ENCODE data around the gene RACK1.
"Not testable (repeated sequence)": the region's sequence is repeated elsewhere in the genome, so short reads cannot be mapped to it uniquely, and the experiment has no call there.

The RACK1 gene

DNA sequence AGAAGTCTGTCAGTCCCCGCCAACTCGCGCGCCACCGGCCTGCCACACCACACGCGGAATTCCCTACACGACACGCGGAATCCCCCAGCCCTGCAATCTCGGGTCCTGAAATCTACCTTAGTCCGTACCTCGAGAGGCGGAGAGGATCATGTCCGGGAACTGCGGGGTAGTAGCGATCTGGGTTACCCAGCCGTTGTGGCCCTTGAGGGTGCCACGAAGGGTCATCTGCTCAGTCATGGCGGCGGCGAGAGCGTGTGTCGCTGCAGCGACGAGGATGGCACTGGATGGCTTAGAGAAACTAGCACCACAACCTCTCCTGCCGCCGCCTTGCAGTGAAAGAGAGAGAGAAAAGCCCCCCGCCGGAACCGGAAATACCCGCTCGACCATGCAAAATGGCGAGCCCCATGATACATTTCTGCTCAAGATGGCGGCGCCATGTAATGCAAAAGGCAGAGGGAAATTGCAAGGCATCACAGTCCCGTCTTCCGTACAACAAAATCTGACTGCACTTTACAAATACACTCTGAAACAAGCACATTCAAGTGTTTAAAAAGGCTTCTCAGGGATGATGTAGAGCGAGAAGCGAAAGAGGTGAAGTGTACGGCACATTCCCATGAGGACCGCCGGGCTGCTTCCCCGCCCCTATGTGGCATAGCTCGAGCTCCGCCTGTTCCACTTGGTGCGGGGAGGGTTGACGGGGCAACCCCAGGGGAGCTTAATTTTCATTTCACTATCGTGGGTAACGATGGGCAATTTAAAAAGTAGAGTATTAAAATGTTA, at the start of gene RACK1:
Gene RACK1, minus strand, starts transcription at position 343 of the 780 bp plus-strand sequence. Its CDS starts 106 bp downstream, at position 237.
- CTCF ChIA-PET: interaction anchor here (1.0 to 2.7 kb wide), 3 partner anchors 19 to 59 kb away, joined by 3 to 10 read pairs (median 3); no protein-coding TSS in a partner anchor
- peak; percentile 94 for DNase-seq
- H3K4me3 Mint-ChIP-seq: peak within 1 kb of the TSS; percentile 98
- H3K9me3 Mint-ChIP-seq: no peaks in the 10 kb centered on the region
- H3K4me1 Mint-ChIP-seq: peaks cover 75% of the 10 kb centered on the region
- no peaks in the 10 kb centered on the region for H3K27me3 Mint-ChIP-seq
- peaks cover 49% of the 10 kb centered on the region for H3K36me3 Mint-ChIP-seq
- H3K27ac Mint-ChIP-seq: peak within 1 kb of the TSS; percentile 97

DNA sequence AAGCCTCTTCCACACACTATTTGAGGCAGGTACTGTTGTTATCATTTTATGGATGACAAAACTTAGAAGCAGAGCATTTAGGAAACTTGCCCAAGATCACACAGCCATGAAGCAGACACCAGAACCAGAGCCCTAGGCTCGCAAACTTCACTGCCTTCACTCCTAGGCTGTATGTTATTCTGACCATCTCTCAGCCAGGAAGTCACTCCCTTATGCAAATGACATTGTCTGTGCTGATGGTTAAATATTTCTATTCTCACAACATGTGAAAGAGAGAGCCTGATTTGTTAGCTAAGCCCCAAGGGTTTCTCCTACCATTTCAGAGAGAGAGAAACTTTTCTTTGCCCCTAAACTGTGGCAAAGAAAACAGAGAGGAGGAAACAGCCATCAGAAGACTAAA, 43.6 kb upstream of the RACK1 start:
- CTCF ChIA-PET, H3K4me3 Mint-ChIP-seq, H3K36me3 Mint-ChIP-seq, DNase-seq, H3K9me3 Mint-ChIP-seq, H3K4me1 Mint-ChIP-seq, H3K27ac Mint-ChIP-seq: not testable (repeated sequence)
- H3K27me3 Mint-ChIP-seq: peaks cover 11% of the 10 kb centered on the region

DNA sequence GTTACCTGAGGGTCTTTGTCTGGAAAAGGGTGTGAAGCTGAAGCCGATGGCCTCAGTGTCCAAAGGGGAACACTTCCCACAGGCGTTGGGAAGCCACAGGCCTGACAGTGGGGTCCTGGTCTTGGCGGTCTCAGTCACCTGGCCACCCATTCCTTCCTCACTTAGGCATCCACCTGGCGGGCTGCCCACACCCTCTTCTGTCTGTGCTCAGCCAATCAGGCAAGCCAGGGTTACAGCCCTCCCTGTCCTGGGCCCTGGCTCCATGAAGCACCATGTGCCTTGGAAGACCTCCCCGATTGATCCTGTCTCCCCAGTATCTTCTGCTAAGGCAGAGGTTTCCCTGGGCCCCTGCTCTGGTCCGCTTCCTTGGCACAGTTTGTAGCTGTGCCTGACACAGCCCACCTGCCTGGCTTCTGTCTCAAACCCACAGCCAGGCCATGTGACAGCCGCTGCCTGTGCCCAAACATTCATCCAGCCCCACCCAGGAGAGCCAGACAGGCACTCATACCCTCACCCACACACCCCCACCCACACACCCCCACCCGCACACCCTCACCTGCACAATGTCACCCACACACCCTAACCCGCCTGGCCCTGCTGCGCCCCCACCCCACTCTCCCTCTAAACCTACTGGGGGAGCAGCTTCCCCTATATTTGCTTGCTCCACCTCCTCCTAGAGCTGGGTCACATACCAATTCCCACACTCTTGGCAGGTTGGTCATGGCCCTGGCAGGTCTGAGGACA, 42.4 kb upstream of the RACK1 start:
- CTCF ChIA-PET, H3K36me3 Mint-ChIP-seq, H3K4me1 Mint-ChIP-seq, H3K27ac Mint-ChIP-seq, H3K9me3 Mint-ChIP-seq, DNase-seq, H3K4me3 Mint-ChIP-seq: not testable (repeated sequence)
- H3K27me3 Mint-ChIP-seq: peaks cover 11% of the 10 kb centered on the region

DNA sequence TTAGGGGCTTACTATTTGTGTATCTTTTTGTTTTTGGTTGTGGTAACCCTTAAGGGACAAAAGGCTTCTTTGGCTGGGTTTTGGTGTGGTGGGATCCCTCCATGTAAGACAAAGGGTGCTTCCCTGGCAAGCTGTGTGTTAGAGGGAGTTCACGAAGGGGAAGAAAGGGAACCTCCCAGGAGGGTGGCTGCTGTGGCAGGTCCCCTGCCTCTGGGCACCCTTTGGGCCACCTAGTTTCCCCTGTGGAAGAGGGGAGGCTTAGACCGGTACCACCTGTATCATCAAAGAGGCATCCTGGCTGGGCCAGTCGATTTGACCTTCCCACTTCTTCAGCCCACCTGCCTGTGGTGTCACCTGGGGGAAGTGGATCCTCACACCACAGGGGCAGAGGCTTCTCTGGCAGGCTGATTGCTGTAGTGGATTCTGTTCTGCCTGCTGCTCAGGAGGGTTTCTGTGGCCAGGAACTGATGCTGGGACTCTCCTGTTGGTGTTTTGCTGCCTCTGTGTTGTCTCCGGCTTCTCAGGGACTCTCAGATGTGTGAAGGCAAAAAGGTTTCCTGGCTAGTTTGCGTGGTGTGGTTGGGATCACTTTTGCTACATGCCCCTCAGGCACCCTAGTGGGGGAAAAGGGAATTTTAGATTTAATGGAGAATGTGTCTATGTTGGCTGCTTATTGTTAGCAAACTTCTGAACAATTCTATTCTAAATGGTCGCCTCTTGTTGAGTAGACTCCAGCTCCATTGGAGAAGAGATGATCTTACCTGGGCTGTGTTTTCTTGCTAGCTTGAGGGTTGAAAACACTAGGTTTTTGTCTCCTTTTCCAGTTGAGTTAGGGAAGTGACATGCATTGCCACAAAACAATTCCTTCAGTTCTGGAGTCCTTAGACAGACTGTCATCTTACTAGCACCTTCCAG, 40.4 kb upstream of the RACK1 start:
- H3K36me3 Mint-ChIP-seq, H3K9me3 Mint-ChIP-seq, DNase-seq: not testable (repeated sequence)

DNA sequence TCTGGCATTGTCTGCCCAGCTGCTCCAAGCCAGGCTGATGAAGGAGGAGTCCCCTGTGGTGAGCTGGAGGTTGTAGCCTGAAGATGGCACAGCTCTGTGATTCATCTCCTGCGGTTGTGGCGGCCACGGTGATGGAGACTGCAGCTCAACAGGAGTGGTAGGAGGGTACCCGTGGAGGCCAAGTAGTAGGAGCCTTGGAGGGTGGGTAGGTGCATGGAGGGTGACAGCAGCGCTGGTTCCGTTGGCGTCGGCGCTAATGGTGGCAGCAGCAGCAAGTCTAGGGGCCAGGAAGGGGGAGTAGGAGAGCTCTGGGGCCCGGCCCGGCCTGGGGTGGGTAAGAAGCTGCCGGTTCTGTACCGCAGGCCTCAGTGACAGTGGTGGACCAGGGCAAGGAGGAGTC, 39.6 kb upstream of the RACK1 start:
- no peaks in the 10 kb centered on the region for H3K9me3 Mint-ChIP-seq
- no peak overlapping the region for H3K4me3 Mint-ChIP-seq
- H3K27me3 Mint-ChIP-seq: peaks cover 11% of the 10 kb centered on the region
- peaks cover 4% of the 10 kb centered on the region for H3K4me1 Mint-ChIP-seq
- CTCF ChIA-PET: no interaction called here
- peak overlapping the region; percentile 52 for H3K27ac Mint-ChIP-seq
- no peaks in the 10 kb centered on the region for H3K36me3 Mint-ChIP-seq
- no peak for DNase-seq

More for the DNA sequence above, 40.4 kb upstream of the RACK1 start:
- H3K27me3 Mint-ChIP-seq: peaks cover 11% of the 10 kb centered on the region
- CTCF ChIA-PET, H3K4me1 Mint-ChIP-seq, H3K4me3 Mint-ChIP-seq: not testable (repeated sequence)
- H3K27ac Mint-ChIP-seq: peak overlapping the region; percentile 52

DNA sequence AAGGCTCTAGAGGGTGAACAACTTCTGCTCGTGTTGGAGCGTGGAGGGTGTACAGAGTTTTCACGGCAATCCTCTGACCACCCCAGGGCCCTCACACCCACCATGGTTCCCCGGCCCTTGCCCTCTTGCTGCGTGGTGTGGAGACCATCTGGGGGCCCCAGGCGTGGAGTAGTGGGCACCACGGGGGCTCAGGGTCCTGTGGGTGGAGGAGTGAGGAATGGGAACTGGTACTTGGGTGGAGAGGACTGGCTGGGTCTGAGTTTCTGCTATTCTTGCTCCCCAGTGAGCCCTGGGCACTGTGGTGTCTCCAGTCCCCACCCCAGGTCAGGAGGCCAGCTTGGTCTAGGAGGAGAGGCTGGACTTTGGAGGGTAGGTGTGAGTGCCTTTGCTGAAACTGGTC, 39.2 kb upstream of the RACK1 start:
- H3K9me3 Mint-ChIP-seq: no peaks in the 10 kb centered on the region
- DNase-seq: no peak
- H3K27me3 Mint-ChIP-seq: peaks cover 14% of the 10 kb centered on the region
- no peak overlapping the region for H3K4me3 Mint-ChIP-seq
- no peak overlapping the region for H3K27ac Mint-ChIP-seq
- CTCF ChIA-PET: no interaction called here
- peaks cover 4% of the 10 kb centered on the region for H3K4me1 Mint-ChIP-seq
- no peaks in the 10 kb centered on the region for H3K36me3 Mint-ChIP-seq

DNA sequence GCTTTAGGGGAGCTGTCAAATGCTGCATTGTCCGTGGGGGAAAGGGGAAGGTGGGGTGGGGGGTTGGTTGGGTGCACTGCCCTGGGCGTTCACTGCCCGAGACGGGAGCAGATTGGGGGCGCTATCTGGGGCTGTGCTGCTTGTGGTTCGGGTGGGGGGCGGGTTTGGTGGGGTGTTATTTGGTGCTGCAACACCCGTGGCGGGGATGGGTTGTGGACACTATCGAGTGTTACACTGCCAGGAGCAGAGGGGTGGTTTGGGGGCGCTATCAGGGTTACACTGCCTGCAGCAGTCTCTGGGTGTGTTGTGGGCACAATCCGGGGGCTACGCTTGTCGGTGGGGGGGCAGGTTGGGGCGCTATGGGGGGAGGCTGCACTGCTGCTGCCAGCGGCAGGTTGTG, 38.7 kb upstream of the RACK1 start:
- H3K4me3 Mint-ChIP-seq, H3K27ac Mint-ChIP-seq, H3K4me1 Mint-ChIP-seq, H3K36me3 Mint-ChIP-seq, DNase-seq, H3K9me3 Mint-ChIP-seq, CTCF ChIA-PET: not testable (repeated sequence)
- H3K27me3 Mint-ChIP-seq: peaks cover 16% of the 10 kb centered on the region

DNA sequence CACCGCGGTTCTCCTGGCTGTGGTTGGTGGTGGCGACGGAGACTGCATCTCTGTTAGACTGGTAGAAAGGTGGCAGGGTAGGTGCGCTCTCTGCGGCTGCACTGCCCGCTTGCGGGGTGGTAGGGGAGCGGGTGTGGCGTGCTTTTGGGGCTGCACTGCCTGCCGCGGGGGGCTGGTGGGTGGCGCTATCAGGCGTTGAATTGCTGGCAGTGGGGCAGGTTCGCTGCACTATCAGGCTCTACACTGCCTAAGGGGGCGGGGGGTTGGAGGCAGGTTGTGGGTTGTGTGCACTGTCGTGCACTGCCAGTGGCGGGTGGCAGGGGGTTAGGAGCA, 38.2 kb upstream of the RACK1 start:
- CTCF ChIA-PET: no interaction called here
- Mint-ChIP-seq H3K36me3 (no peaks in the 10 kb centered on the region), H3K4me3 (no peak overlapping the region), H3K27me3 (peaks cover 16% of the 10 kb centered on the region), H3K27ac (no peak overlapping the region), H3K4me1 (no peaks in the 10 kb centered on the region), H3K9me3 (no peaks in the 10 kb centered on the region)
- no peak for DNase-seq

DNA sequence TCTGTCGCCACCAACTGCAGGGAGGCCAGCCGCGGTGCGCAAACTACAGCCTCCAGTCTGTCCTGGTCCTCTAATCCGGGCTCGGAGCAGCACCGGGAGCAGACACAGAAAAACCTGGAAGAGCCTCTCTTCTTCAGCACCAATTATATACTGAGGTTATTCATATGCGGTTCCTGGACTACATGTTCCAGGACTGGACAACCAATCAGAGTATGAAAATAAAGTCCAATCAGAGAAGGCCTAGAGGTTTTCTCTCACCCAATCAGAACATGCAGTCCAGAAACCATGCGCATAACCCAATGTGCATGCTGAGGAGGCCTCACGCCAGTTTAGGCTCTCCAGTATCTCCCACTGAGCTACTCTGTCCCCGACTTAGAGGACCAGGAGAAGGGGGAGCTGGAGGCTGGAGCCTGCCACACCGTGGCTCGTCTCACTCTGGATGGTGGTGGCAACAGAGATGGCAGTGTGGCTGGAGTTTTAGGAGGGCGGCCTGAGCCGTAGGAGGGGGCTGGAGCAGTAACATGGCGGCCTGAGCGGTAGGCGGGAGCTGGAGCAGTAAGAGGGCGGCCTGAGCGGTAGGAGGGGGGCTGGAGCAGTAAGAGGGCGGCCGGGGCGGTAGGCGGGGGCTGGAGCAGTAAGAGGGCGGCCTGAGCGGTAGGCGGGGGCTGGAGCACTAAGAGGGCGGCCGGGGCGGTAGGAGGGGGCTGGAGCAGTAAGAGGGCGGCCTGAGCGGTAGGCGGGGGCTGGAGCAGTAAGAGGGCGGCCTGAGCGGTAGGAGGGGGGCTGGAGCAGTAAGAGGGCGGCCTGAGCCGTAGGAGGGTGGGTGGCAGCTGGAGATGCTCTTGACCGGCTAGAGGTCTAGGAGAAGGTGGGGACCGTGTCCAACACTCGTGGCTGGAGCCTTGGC, 37.6 kb upstream of the RACK1 start:
- Mint-ChIP-seq H3K36me3 (no peaks in the 10 kb centered on the region), H3K27ac (no peak overlapping the region), H3K4me3 (no peak overlapping the region), H3K4me1 (no peaks in the 10 kb centered on the region), H3K9me3 (no peaks in the 10 kb centered on the region), H3K27me3 (peaks cover 16% of the 10 kb centered on the region)
- no peak for DNase-seq
- CTCF ChIA-PET: no interaction called here

DNA sequence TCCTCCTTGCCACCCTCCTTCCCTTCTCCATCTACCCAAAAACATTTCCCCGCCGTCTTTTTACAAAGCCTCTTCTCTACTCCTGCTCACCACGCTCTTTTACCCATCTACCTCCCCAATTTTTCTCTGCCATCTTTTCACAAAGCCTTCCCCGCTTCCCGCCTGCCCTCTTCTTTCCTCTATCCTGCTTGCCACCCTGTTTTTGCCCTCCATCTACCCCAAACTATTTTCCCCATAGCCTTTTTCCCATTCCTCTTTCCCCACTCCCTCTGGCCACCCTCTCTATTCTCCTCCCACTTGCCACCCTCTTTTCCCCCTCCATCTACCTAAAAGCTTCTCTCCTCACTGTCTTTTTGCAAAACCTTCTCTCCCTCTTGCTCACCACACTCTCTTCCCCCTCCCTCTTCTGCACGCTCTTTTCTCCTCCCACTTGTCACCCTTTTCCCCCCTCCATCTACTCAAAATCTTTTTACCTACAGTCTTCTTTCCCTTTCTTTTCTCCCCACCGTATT, 36.6 kb upstream of the RACK1 start:
- no peak overlapping the region for H3K4me3 Mint-ChIP-seq
- no peaks in the 10 kb centered on the region for H3K36me3 Mint-ChIP-seq
- H3K27me3 Mint-ChIP-seq: peaks cover 16% of the 10 kb centered on the region
- CTCF ChIA-PET: no interaction called here
- no peak overlapping the region for H3K27ac Mint-ChIP-seq
- H3K4me1 Mint-ChIP-seq: no peaks in the 10 kb centered on the region
- no peaks in the 10 kb centered on the region for H3K9me3 Mint-ChIP-seq
- no peak for DNase-seq

DNA sequence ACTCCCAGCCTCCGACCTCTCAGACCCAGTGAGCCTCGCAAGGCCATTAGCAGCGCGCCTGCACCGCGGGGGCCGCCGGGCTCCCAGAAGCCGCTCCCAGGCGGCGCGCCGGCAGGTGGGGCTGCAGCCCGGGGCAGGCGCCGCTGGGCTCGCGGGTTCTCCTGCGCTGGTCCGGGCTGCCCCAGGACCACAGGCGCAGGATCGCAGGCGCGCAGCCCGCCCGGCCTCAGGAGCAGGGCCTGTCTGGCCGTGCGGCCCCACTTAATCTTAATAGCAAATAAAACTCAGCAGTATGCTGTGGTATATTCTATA, 29.7 kb upstream of the RACK1 start:
- H3K4me3 Mint-ChIP-seq, CTCF ChIA-PET, H3K9me3 Mint-ChIP-seq, H3K4me1 Mint-ChIP-seq, H3K36me3 Mint-ChIP-seq, DNase-seq: not testable (repeated sequence)
- H3K27ac Mint-ChIP-seq: peak overlapping the region; percentile 28
- peaks cover 12% of the 10 kb centered on the region for H3K27me3 Mint-ChIP-seq

DNA sequence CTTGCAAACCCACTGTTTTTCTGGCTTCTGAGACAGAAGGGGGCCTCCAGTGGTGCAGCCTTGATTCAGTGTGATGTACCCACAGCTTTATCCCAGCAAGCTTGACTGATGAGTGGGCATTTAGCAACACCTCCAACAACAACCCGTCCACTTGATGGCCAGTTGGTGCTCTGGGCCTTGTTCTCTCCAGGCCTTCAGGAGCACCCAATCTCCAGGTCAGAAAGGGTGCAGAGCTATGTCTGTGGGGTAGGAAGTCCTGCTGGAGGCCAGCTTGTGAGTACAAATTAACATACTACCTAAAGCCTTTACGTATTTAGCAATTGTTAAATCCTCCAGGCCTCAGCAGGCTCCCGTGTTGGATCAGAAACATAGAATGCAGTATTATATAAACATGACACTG, 27.4 kb upstream of the RACK1 start:
- H3K36me3 Mint-ChIP-seq: no peaks in the 10 kb centered on the region
- no peak for DNase-seq
- CTCF ChIA-PET: no interaction called here

DNA sequence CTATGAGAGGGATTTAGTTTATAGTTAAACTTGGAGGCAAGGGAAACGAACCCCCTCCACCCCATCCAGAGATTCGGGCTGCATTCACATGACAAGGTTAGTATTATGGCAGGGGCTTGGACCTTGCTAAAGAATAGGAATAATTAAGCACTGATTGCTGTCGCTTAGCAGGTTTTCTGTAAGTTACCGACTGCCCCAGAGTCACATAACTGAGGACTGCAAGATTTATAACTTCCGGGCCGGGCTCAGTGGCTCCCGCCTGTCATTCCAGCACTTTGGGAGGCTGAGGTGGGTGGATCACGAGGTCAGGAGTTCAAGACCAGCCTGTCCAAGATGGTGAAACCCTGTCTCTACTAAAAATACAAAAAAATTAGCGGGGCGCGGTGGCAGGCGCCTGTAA, 24.2 kb upstream of the RACK1 start:
- H3K27me3 Mint-ChIP-seq, H3K4me1 Mint-ChIP-seq, H3K9me3 Mint-ChIP-seq, H3K4me3 Mint-ChIP-seq, H3K27ac Mint-ChIP-seq, CTCF ChIA-PET, H3K36me3 Mint-ChIP-seq, DNase-seq: not testable (repeated sequence)

More for the DNA sequence above, 27.4 kb upstream of the RACK1 start:
- no peak overlapping the region for H3K27ac Mint-ChIP-seq
- no peaks in the 10 kb centered on the region for H3K4me1 Mint-ChIP-seq
- no peak overlapping the region for H3K4me3 Mint-ChIP-seq
- H3K27me3 Mint-ChIP-seq: peaks cover 7% of the 10 kb centered on the region
- H3K9me3 Mint-ChIP-seq: no peaks in the 10 kb centered on the region
